WTC11 (cell line): ENCODE results near the gene GALNT16. TPM values are rescaled to one million over a fixed set of nuclear protein-coding genes. Genes with fewer than 3 reads are reported as not detected.

Experiments used
- ATAC-seq: fragments of 200-7000 bp; cut with Tn5 transposase; 2 replicates; pipeline ENCODE4 v1.10.0; 2021; ENCODE audit warnings: mild to moderate bottlenecking, moderate library complexity
- CTCF ChIA-PET: fragments of 300-600 bp; sonication (Branson Sonifier 250); formaldehyde crosslinking; loops from one replicate; lab custom pipeline; 2021; ENCODE audit warnings: antibody characterized with exemption; lab: Charles Lee
- POLR2A ChIA-PET: fragments of 350-600 bp; sonication (Branson Sonifier 250); formaldehyde crosslinking; loops from one replicate; lab custom pipeline; 2021; ENCODE audit warnings: antibody characterized with exemption; lab: Charles Lee
- DNase-seq: peaks from one replicate; pipeline ENCODE4 v3.0.0; 2021; ENCODE audit warnings: low spot score
- H3K27ac Mint-ChIP-seq: 2 replicates; pipeline ENCODE4 v1.8.0; 2021; ENCODE audit warnings: mixed read lengths
- H3K27me3 Mint-ChIP-seq: 2 replicates; pipeline ENCODE4 v1.8.0; 2021; ENCODE audit warnings: low read depth, mild to moderate bottlenecking, moderate library complexity, mixed read lengths
- H3K36me3 Mint-ChIP-seq: 2 replicates; pipeline ENCODE4 v1.8.0; 2021; ENCODE audit warnings: mixed read lengths
- H3K4me1 Mint-ChIP-seq: 2 replicates; pipeline ENCODE4 v1.8.0; 2022; ENCODE audit warnings: mixed read lengths
- H3K4me3 Mint-ChIP-seq: 2 replicates; pipeline ENCODE4 v1.8.0; 2021; ENCODE audit warnings: mild to moderate bottlenecking, moderate library complexity, mixed read lengths
- H3K9me3 Mint-ChIP-seq: 2 replicates; pipeline ENCODE4 v1.8.0; 2021; ENCODE audit warnings: mixed read lengths
- CREM ChIP-seq: sonication (generic); formaldehyde crosslinking; IDR thresholded peaks from 2 replicates; pipeline ENCODE4 v1.8.1; 2022; ENCODE audit warnings: mild to moderate bottlenecking, missing genetic modification reagents, moderate library complexity
- ESRRA ChIP-seq: sonication (generic); formaldehyde crosslinking; IDR thresholded peaks from 2 replicates; pipeline ENCODE4 v1.8.1; 2022; ENCODE audit warnings: mild to moderate bottlenecking, missing genetic modification reagents, borderline replicate concordance
- FOXJ3 ChIP-seq: sonication (generic); formaldehyde crosslinking; IDR thresholded peaks from 2 replicates; pipeline ENCODE4 v1.9.0; 2021; ENCODE audit warnings: missing genetic modification reagents, mild to moderate bottlenecking, borderline replicate concordance
- FOXK1 ChIP-seq: sonication (generic); formaldehyde crosslinking; IDR thresholded peaks from 2 replicates; pipeline ENCODE4 v1.8.0; 2022; ENCODE audit warnings: mild to moderate bottlenecking, moderate library complexity, missing genetic modification reagents
- FOXP1 ChIP-seq: sonication (generic); formaldehyde crosslinking; IDR thresholded peaks from 2 replicates; pipeline ENCODE4 v1.8.0; 2022; ENCODE audit warnings: missing genetic modification reagents, mild to moderate bottlenecking, moderate library complexity, borderline replicate concordance
- GRHL2 ChIP-seq: fragments of 250-450 bp; sonication (Bioruptor Pico); IDR thresholded peaks from 2 replicates; pipeline ENCODE4 v1.8.0; 2022; ENCODE audit warnings: mild to moderate bottlenecking, moderate library complexity; ENCODE audit not compliant: insufficient replicate concordance, severe bottlenecking
- JAZF1 ChIP-seq: fragments of 250-450 bp; sonication (Bioruptor Pico); IDR thresholded peaks from 2 replicates; pipeline ENCODE4 v1.9.0; 2021; ENCODE audit warnings: moderate library complexity, mild to moderate bottlenecking, inconsistent platforms
- KAT7 ChIP-seq: sonication (generic); formaldehyde crosslinking; IDR thresholded peaks from 2 replicates; pipeline ENCODE4 v1.8.1; 2023; ENCODE audit warnings: missing genetic modification reagents, mild to moderate bottlenecking, borderline replicate concordance
- NFYB ChIP-seq: sonication (generic); formaldehyde crosslinking; conservative IDR thresholded peaks from 2 replicates; pipeline ENCODE4 v1.8.0; 2022; ENCODE audit warnings: low read depth, missing genetic modification reagents
- PRRX2 ChIP-seq: fragments of 250-450 bp; sonication (Bioruptor Pico); IDR thresholded peaks from 2 replicates; pipeline ENCODE4 v1.8.0; 2021; ENCODE audit warnings: mild to moderate bottlenecking
- RELA ChIP-seq: sonication (generic); formaldehyde crosslinking; IDR thresholded peaks from 2 replicates; pipeline ENCODE4 v1.8.1; 2022; ENCODE audit warnings: missing genetic modification reagents, mild to moderate bottlenecking, borderline replicate concordance
- SMAD3 ChIP-seq: sonication (generic); formaldehyde crosslinking; IDR thresholded peaks from 2 replicates; pipeline ENCODE4 v1.8.0; 2022; ENCODE audit warnings: missing genetic modification reagents, mild to moderate bottlenecking, borderline replicate concordance
- SP1 ChIP-seq: sonication (generic); formaldehyde crosslinking; conservative IDR thresholded peaks from 2 replicates; pipeline ENCODE4 v1.8.1; 2022; ENCODE audit warnings: missing genetic modification reagents
- TEAD4 ChIP-seq: sonication (generic); formaldehyde crosslinking; IDR thresholded peaks from 2 replicates; pipeline ENCODE4 v1.8.0; 2022; ENCODE audit warnings: mild to moderate bottlenecking, missing genetic modification reagents
- TP53 ChIP-seq: sonication (generic); formaldehyde crosslinking; IDR thresholded peaks from 2 replicates; pipeline ENCODE4 v1.8.1; 2023; ENCODE audit warnings: mild to moderate bottlenecking, missing genetic modification reagents
- ZNF219 ChIP-seq: sonication (generic); formaldehyde crosslinking; IDR thresholded peaks from 2 replicates; pipeline ENCODE4 v1.8.0; 2023; ENCODE audit warnings: missing genetic modification reagents, mild to moderate bottlenecking, borderline replicate concordance
- ZNF263 ChIP-seq: sonication (generic); formaldehyde crosslinking; IDR thresholded peaks from 2 replicates; pipeline ENCODE4 v1.8.1; 2022; ENCODE audit warnings: low read depth, mild to moderate bottlenecking, moderate library complexity, missing genetic modification reagents
- ZNF416 ChIP-seq: fragments of 250-450 bp; sonication (Bioruptor Pico); IDR thresholded peaks from 2 replicates; pipeline ENCODE4 v1.9.0; 2021; ENCODE audit warnings: mild to moderate bottlenecking, inconsistent platforms
- ZNF423 ChIP-seq: fragments of 250-450 bp; sonication (Bioruptor Pico); IDR thresholded peaks from 2 replicates; pipeline ENCODE4 v2.1.2; 2022; ENCODE audit warnings: mild to moderate bottlenecking, moderate library complexity
- total RNA-seq: library from RNA; stranded (reverse); gene quantifications from 3 replicates; pipeline ENCODE4 v1.2.3, GENCODE V29; 2021
- TF ChIP-seq, protein P1 (sequence below): sonication (generic); formaldehyde crosslinking; IDR thresholded peaks from 2 replicates; pipeline ENCODE4 v1.8.0; 2022; ENCODE audit warnings: mild to moderate bottlenecking, missing genetic modification reagents
- TF ChIP-seq, protein P2 (sequence below): sonication (generic); formaldehyde crosslinking; IDR thresholded peaks from 2 replicates; pipeline ENCODE4 v1.8.1; 2023; ENCODE audit warnings: mild to moderate bottlenecking, moderate library complexity, missing genetic modification reagents
- TF ChIP-seq, protein P3 (sequence below): sonication (generic); formaldehyde crosslinking; IDR thresholded peaks from 2 replicates; pipeline ENCODE4 v1.8.1; 2023; ENCODE audit warnings: mild to moderate bottlenecking, missing genetic modification reagents, borderline replicate concordance
- TF ChIP-seq, protein P4 (sequence below): sonication (generic); formaldehyde crosslinking; IDR thresholded peaks from 2 replicates; pipeline ENCODE4 v1.8.0; 2023; ENCODE audit warnings: missing genetic modification reagents, mild to moderate bottlenecking, borderline replicate concordance
- TF ChIP-seq, protein P5 (sequence below): sonication (generic); formaldehyde crosslinking; IDR thresholded peaks from 2 replicates; pipeline ENCODE4 v1.8.1; 2023; ENCODE audit warnings: mild to moderate bottlenecking, missing genetic modification reagents

GALNT16 gene
- total RNA-seq, 1 experiment from 2014 or later: 4.5 TPM

DNA sequence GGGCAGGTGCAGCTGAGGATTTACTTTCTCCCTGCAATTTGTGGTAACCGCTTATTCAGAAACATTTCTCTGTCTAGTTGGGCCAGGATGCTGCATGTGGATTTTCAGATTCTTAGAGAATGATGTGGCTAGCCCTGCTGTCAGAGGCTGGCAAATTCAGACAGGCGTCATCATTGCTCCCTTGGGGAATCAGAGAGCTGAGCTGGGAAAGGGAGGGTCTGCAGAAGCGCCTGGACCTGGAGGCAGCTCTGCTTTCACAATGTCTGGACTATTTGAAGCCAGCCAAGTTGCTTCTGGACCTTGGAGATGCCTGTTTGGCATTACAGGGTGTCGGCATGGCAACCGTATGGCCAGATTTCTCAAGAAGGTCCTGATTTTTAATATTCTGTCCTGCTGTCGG is 3.4 kb downstream of the GALNT16 start:
- Mint-ChIP-seq H3K36me3 (no peaks in the 10 kb centered on the region), H3K9me3 (no peaks in the 10 kb centered on the region), H3K4me1 (peaks cover 21% of the 10 kb centered on the region), H3K4me3 (no peak overlapping the region), H3K27ac (no peak overlapping the region), H3K27me3 (peaks cover 35% of the 10 kb centered on the region)
- DNase-seq: no peak
- ChIA-PET POLR2A (no interaction called here), CTCF (interaction anchor here (2.1 to 5.7 kb wide), 4 partner anchors 24 to 112 kb away, joined by 10 to 56 read pairs (median 23); no protein-coding TSS in a partner anchor)
- TF ChIP-seq, protein P1, sequence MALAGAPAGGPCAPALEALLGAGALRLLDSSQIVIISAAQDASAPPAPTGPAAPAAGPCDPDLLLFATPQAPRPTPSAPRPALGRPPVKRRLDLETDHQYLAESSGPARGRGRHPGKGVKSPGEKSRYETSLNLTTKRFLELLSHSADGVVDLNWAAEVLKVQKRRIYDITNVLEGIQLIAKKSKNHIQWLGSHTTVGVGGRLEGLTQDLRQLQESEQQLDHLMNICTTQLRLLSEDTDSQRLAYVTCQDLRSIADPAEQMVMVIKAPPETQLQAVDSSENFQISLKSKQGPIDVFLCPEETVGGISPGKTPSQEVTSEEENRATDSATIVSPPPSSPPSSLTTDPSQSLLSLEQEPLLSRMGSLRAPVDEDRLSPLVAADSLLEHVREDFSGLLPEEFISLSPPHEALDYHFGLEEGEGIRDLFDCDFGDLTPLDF (CRISPR knock-in tag): no peak
- TF ChIP-seq SMAD3 (CRISPR knock-in tag) (no peak), CREM (no peak), ZNF263 (CRISPR knock-in tag) (no peak), KAT7 (CRISPR knock-in tag) (no peak), GRHL2 (CRISPR knock-in tag) (no peak), TEAD4 (CRISPR knock-in tag) (no peak), ZNF423 (CRISPR knock-in tag) (no peak), PRRX2 (CRISPR knock-in tag) (no peak), NFYB (CRISPR knock-in tag) (no peak), FOXP1 (CRISPR knock-in tag) (no peak), JAZF1 (CRISPR knock-in tag) (no peak)
- TF ChIP-seq, protein P2, sequence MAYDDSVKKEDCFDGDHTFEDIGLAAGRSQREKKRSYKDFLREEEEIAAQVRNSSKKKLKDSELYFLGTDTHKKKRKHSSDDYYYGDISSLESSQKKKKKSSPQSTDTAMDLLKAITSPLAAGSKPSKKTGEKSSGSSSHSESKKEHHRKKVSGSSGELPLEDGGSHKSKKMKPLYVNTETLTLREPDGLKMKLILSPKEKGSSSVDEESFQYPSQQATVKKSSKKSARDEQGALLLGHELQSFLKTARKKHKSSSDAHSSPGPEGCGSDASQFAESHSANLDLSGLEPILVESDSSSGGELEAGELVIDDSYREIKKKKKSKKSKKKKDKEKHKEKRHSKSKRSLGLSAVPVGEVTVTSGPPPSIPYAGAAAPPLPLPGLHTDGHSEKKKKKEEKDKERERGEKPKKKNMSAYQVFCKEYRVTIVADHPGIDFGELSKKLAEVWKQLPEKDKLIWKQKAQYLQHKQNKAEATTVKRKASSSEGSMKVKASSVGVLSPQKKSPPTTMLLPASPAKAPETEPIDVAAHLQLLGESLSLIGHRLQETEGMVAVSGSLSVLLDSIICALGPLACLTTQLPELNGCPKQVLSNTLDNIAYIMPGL (CRISPR knock-in tag): no peak
- TF ChIP-seq, protein P3, sequence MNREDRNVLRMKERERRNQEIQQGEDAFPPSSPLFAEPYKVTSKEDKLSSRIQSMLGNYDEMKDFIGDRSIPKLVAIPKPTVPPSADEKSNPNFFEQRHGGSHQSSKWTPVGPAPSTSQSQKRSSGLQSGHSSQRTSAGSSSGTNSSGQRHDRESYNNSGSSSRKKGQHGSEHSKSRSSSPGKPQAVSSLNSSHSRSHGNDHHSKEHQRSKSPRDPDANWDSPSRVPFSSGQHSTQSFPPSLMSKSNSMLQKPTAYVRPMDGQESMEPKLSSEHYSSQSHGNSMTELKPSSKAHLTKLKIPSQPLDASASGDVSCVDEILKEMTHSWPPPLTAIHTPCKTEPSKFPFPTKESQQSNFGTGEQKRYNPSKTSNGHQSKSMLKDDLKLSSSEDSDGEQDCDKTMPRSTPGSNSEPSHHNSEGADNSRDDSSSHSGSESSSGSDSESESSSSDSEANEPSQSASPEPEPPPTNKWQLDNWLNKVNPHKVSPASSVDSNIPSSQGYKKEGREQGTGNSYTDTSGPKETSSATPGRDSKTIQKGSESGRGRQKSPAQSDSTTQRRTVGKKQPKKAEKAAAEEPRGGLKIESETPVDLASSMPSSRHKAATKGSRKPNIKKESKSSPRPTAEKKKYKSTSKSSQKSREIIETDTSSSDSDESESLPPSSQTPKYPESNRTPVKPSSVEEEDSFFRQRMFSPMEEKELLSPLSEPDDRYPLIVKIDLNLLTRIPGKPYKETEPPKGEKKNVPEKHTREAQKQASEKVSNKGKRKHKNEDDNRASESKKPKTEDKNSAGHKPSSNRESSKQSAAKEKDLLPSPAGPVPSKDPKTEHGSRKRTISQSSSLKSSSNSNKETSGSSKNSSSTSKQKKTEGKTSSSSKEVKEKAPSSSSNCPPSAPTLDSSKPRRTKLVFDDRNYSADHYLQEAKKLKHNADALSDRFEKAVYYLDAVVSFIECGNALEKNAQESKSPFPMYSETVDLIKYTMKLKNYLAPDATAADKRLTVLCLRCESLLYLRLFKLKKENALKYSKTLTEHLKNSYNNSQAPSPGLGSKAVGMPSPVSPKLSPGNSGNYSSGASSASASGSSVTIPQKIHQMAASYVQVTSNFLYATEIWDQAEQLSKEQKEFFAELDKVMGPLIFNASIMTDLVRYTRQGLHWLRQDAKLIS (CRISPR knock-in tag): no peak
- ATAC-seq: no peak

DNA sequence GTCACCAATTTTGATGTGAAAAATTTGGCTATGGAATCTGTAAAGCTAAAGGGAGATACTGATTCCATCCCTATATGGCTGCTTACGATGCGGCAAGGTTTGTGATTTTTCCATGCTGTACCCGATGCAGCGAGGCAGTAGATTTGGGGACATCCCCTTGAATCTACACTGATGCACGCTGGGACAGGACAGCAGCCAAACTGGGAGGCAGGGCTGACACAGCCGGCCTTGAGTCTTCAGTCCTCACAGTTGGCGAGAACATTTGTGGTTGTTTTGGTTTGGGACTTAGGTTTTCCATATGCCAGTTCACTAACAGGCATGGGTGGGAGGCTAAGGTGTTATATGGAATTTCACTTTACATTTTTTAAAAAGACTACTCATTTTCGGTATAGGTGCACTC is 3.8 kb downstream of the GALNT16 start:
- Mint-ChIP-seq H3K4me3 (no peak overlapping the region), H3K4me1 (peaks cover 21% of the 10 kb centered on the region), H3K27ac (no peak overlapping the region), H3K9me3 (no peaks in the 10 kb centered on the region), H3K27me3 (peaks cover 30% of the 10 kb centered on the region), H3K36me3 (no peaks in the 10 kb centered on the region)
- ChIA-PET POLR2A (no interaction called here), CTCF (interaction anchor here (2.1 to 5.7 kb wide), 2 partner anchors 24 to 99 kb away, joined by 11 to 35 read pairs; no protein-coding TSS in a partner anchor)
- DNase-seq (no peak), ATAC-seq (no peak)
- TF ChIP-seq, protein P4, sequence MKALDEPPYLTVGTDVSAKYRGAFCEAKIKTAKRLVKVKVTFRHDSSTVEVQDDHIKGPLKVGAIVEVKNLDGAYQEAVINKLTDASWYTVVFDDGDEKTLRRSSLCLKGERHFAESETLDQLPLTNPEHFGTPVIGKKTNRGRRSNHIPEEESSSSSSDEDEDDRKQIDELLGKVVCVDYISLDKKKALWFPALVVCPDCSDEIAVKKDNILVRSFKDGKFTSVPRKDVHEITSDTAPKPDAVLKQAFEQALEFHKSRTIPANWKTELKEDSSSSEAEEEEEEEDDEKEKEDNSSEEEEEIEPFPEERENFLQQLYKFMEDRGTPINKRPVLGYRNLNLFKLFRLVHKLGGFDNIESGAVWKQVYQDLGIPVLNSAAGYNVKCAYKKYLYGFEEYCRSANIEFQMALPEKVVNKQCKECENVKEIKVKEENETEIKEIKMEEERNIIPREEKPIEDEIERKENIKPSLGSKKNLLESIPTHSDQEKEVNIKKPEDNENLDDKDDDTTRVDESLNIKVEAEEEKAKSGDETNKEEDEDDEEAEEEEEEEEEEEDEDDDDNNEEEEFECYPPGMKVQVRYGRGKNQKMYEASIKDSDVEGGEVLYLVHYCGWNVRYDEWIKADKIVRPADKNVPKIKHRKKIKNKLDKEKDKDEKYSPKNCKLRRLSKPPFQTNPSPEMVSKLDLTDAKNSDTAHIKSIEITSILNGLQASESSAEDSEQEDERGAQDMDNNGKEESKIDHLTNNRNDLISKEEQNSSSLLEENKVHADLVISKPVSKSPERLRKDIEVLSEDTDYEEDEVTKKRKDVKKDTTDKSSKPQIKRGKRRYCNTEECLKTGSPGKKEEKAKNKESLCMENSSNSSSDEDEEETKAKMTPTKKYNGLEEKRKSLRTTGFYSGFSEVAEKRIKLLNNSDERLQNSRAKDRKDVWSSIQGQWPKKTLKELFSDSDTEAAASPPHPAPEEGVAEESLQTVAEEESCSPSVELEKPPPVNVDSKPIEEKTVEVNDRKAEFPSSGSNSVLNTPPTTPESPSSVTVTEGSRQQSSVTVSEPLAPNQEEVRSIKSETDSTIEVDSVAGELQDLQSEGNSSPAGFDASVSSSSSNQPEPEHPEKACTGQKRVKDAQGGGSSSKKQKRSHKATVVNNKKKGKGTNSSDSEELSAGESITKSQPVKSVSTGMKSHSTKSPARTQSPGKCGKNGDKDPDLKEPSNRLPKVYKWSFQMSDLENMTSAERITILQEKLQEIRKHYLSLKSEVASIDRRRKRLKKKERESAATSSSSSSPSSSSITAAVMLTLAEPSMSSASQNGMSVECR: no peak
- TF ChIP-seq, protein P5, sequence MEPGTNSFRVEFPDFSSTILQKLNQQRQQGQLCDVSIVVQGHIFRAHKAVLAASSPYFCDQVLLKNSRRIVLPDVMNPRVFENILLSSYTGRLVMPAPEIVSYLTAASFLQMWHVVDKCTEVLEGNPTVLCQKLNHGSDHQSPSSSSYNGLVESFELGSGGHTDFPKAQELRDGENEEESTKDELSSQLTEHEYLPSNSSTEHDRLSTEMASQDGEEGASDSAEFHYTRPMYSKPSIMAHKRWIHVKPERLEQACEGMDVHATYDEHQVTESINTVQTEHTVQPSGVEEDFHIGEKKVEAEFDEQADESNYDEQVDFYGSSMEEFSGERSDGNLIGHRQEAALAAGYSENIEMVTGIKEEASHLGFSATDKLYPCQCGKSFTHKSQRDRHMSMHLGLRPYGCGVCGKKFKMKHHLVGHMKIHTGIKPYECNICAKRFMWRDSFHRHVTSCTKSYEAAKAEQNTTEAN (CRISPR knock-in tag): no peak
- TF ChIP-seq FOXP1 (CRISPR knock-in tag) (no peak), ZNF219 (no peak), FOXK1 (no peak), ESRRA (CRISPR knock-in tag) (no peak), RELA (CRISPR knock-in tag) (no peak), FOXJ3 (CRISPR knock-in tag) (no peak), TP53 (CRISPR knock-in tag) (no peak), CREM (no peak), SP1 (CRISPR knock-in tag) (no peak), ZNF416 (CRISPR knock-in tag) (no peak)
